Fibroblast of skin of scalp (primary cell): ENCODE measurements around the gene VAV2.
"Not testable (repeated sequence)": the region's sequence is repeated elsewhere in the genome, so short reads cannot be mapped to it uniquely, and the experiment has no call there.

Experiments used
- DNase-seq: peaks from one replicate; pipeline ENCODE4 v3.0.0-alpha.2; 2013

The VAV2 gene

DNA sequence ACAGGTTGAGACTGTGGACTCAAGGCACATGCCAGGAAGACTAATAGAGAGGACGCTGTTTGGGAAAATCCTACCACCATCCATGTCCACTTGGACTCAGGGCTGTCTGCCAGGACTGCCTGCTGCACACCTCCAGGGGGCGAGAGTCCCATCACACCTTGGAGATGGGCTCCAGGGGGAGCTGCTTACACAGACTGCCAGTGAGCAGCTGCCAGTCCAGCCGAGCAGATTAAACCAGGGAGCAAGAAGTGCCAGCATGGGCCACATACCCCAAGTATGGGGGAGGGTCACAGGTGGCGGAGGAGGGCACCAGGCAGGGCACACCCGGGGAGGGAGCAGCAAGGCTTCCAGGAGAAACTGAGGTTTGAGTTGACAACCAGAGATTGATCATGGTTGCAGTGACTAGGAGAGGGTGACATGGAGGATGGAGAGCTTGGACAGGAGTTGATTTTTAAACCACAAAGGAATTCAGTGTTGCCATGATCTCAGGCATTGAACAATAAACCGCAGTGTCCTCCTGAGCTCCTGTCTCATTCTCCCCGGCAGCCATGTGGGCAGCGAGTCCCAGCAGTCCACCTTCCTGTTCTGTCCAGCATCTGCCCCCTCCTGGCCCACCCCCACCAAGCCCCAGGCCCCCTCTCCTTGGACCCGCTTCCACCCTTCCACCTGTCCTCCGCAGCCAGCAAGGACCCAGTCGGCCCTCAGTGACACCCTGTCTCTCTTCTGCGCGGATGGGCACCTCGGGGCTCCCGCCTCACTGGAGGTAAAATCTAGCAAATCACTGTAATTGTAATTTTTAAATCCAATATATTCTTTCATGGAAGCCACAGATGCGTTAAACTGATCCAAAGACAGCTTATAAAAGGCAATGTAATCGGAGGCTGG, 3.1 kb upstream of the VAV2 start:
- peak; percentile 15 for DNase-seq

GRCh38 chr9:133994353-133995011, 2.4 kb upstream of the VAV2 start:
- peak; percentile 61 for DNase-seq

- no peak for DNase-seq
Observed at GRCh38 chr9:133993635-133994253, 1.6 kb upstream of the VAV2 start.

DNA sequence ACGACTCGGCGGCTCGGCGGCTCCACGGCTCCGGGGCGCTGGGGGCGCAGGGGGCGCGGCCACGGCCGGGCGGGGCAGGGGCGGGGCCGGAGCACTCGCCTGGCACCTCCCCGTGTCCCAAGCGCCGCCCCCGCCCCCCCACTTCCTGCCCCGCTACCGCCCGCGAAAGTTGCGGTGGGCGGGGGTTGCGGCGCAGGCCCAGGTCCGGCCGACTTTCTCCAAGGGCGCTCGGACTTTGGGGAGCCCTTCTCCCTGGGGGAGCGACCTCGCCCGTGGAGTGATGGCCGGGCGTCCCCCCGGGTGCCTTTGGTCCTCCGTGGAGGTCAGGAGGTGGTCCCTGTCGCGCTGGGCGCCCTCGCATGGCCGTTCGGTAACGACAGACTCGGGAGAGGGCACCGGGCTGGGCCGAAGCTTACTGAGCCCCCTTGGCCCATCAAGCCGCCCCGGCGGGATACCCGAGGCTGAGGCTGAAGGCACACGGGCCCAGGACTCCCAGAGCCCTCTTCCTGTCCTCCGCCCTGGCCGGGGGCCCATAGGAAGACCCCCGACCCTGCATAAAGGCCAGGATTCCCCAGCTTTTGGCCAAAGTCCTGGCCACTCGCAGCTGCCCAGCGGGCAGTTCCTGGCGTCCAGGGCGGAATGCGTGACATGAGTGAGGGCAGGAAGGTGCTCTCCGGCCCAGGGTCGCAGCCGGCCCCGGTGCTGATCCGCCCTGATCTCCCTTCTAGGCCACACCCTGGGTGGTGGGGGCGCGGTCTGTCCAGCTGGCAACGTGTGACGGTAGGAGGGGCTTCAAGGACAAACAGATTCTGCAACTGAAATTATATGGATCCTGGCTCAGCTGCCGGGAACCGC, 883 bp upstream of the VAV2 start:
- peak; percentile 90 for DNase-seq

- DNase-seq, result peak; percentile 6
Observed at GRCh38 chr9:133991214-133991921, 756 bp downstream of the VAV2 start.

DNA sequence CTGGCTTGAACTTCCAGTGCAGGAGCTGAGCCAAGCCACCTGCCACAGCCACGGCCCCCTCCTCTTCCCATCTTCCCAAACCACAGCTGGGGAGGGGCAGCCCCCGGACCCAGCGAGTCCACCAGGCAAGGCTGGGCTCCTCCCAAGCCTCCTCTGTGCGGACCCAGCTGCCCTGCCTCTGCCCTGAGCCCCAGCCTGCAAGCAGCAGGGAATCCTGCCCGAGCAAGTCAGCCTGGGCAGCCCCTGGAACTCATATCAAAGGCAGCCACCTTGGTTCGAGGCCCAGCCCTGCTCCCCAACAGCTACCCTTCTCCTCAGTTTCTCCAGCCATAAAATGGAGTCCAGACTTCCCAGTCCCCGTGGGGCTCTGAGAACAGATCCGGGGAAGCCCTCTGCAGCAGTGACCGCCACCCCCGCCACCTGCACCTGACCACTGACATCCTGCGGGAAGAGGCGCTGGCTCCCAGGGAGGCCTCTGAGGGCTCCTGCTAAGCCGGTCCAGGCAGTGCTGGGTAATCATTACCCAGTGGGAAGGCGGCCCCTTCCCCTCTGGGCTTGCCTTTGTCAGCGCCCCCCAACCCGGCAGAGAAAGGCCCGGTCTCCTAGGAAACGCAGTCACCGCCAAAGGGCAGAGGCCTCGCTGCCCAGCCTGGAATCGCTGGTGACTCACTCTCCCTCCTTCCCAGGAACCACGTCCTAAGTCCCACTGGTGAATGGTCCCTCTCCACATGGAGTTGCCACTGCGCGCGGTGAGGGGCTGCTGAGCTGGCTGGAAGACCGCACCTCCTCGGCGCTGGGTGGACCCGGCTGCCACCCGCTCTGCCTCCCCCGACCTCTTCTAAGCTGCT, 1.5 kb downstream of the VAV2 start:
- DNase-seq, result peak; percentile 63

DNA sequence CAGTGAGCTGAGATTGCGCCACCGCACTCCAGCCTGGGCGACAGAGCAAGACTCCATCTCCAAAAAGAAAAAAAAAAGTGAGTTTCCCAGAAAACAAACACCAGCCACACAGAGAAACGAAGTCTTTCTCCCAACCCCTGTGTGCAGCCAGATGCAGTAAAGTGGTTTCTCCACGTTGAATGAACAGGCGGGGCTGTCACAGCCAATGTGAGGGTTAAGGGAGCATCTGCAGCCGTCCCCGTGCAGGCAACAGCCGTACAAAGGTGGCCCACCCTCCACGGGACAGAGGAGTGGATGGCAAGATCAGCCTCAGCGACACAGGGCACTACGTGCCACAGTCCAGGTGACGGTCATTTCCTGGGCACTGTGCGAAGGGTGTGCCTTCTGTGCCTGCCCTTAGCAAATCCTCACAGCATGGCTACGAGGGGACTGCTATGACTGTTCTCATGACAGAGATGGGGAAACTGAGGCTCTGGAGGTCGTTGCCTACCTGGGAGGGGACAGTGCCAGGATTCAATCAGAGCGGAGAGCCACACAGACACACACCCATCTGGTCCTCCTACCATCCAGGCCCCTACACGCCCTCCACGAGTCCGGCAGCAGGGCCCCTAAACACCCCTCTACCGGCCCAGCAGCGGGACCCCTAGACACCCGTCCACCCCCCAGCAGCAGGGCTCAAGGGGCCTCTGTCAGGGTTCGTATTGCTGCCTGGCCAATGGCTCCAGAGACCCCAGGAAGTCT, 2.3 kb downstream of the VAV2 start:
- no peak for DNase-seq

DNA sequence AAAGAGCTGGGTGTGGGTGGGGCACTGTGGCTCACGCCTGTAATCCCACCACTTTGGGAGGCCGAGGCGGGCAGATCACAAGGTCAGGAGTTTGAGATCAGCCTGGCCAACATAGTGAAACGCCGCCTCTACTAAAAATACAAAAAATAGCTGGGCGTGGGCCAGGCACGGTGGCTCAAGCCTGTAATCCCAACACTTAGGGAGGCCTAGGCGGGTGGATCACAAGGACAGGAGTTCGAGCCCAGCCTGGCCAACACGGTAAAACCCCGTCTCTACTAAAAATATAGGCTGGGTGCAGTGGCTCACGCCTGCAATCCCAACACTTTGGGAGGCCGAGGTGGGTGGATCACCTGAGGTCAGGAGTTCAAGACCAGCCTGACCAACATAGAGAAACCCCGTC, 3.4 kb downstream of the VAV2 start:
- DNase-seq, result not testable (repeated sequence)

DNA sequence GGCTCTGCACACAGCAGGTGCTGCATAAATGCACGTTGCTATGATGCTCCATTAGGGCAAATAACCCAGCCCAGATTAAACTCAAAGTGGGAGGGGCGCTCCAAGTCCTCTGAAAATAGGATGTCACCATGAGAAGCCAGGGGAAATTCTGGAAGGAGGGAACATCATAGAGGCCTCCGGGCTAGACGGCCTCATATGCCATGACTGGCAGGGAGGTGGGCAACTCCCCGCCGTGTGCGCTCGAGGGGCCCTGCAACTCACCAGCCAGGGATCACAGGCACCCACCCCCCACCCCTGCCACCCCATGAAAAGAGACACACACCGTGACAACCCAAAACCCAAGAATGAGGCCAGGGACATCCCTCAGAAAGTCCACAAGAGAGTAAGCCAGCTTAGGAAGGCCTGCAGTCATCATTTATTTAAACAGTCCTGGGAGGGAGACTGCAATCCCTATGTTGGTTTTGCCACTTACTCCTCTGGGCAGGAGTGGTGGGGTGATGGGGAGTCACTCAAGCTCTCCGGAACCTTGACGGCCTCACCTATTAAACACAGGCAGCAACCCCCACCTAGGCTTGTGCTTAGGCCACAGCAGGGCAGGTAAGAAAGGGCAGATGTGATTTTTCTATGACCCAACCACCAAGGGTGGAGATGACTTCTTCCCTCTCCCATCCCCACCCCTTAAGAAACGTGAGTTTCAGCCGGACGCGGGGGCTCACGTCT, 4.0 kb downstream of the VAV2 start:
- DNase-seq, result no peak

DNA sequence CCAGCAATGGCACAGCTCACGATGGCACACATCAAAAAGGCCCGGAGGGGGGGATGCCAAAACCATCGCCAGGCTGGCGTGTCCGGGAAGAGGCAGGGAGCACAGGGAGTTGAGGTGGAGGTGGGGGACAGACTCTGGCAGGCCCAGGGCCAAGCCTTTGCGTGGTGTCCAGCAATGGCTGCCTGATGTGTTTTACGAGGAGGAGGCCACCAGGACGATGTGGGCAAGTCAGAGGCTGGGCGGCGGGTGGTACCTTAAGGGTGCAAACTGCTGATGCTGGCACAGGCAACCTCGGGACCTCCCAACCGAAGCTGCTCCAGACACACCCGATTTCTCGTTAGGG, 4.7 kb downstream of the VAV2 start:
- no peak for DNase-seq

DNA sequence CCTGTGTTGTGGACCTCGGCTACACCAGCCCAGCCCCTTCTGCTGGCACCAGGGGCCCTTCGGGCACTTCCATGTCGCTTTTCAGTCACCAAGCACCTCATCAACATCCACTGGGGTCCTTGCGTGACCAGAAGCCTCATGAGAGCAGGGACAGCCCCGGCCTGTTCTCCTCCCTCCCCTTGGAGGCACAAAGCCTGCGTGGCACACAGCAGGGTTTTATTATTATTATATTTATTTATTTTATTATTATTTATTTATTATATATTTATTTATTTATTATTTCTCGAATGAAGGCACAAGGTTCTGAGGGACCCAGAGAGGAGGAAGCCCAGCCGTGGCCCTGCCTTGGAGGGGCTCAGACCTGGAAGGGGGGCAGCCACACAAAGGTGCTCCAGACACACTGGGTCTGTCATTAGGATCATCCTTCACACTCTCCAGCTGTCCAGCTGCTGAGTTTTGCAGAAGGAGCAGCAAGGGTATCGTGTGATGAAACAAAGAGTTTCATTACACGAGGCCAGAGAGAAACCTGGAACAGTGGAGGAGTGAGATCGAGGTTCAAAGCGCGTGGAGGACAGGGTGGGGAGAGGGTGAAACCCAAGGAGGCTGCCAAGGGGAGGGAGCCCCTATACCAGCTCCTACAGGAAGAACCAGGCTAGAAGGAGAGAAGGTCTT, 5.2 kb downstream of the VAV2 start:
- DNase-seq, result no peak

DNA sequence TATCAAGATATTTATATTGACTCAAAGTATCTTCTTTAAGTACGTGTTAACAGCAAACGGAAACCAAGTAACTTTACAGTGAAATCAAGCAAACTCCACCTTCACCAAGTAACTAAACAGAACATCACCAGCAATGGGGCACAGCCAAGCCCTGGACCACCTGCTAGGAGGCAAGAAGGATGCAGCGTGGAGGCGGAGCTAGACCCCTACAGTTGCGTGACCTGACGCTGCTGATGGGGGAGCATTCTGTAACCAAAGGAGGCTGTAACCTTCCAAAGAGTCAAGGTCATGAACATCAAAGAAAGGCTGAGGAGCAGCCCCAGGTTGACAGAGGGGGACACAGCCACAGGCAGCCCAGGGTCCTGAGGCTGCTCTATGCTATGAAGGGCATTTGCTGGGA, 6.1 kb downstream of the VAV2 start:
- no peak for DNase-seq

DNA sequence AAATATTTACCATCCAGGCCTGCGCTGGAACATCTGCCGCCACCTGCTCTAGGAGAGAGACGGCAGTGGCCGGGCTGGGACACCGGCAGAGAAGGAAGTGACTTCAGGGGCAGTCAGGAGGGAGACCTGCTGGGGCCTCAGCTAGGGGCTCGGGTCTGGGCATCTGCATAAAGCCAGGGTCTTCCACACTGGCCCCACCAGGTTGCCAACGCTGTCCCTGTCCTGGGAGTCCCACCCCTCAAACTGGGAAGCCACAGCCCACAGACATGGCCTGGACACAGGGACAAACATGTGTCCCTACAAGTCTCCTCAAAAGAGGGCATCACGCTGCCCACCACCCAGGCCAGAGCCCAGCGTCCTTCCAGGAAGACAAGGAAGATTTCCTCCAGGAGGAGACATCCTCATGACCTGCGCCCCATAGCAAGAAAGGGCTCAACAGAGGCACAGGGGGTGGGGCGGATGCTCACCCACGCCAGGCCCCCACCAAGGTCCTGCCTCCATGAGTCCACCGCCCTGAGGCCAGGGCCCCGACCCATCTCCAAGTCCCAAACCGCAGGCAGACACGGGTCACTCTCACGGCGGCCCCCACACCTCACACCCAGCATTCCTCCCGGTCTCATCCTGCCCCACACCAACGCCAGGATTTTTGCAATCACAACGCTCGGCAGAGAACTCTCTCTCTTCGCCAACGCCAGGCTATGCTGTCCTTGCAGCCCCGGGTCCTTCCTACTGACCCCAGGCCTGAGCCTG, 9.0 kb downstream of the VAV2 start:
- DNase-seq, result no peak

DNA sequence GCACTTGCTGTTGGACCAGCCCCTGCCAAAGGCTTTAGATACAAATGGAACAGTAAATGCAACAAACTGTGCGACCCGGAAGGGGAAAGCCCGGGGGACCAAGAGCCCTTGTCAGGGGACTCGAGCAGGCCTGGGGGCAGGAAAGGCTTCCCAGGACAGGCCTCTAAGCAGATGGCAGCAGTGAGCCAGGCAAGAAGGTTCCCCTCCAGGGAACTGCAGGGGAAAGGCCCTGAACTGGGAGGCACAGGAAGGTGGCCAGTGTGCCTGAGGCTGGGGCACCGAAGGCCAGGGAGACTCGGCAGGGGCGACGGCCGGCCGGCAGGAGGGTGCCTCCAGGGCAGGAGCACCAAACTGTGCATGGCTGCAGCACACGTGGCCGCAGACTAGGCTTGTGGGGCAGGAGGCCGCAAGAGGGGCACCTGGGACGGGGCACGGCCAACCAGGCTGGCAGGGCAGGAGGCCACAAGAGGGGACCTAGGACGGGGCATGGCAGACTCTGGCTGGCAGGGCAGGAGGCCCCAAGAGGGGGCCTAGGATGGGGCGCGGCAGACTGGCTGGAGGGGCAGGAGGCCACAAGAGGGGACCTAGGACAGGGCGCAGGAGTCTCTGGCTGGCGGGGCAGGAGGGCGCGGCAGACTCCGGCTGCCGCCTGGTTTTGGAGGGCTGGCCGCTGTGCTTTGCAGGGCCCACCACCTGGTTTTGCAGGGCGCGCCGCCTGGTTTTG, 10.0 kb downstream of the VAV2 start:
- DNase-seq, result no peak

- DNase-seq, result no peak
Observed at GRCh38 chr9:133981589-133981957, 10.6 kb downstream of the VAV2 start.

DNA sequence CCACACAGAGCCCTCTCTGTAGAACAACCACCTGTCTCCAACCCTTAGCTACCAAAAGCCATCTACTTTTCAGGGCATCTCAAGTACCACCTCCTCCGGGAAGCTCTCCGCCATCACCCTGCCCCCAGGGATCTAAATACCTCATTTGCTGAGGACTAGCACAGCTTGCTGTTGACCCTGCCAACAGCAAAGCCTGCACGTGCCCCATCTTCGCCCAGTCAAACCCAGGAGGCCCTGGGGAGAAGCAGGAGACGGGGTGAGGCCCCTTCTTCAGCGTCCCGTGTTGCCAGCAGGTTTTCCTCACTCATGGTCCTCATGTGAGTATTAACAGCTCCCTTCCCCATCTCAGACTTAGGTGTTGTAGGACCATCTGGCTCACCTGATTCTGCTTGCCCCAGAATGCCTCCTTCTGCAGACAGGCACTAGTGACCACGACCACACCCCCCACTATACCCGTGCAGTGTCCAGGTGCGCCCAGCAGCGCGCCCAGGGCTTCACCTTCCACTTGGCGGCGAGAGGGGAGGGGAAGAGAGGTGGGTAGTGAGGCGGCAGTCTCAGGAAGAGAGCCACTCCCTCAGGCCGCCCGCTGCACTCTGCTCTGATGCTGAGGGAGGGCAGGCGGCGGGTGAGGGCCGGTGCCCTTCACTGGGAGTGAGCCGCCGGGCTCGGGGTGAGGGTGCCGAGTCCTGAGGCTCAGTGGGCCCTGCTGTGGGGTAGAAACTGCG, 11.1 kb downstream of the VAV2 start:
- no peak for DNase-seq
